SK-N-MC (cell line): ENCODE results near the gene ITPKB.

ENCODE experiments used
- DNase-seq: peaks from one replicate; pipeline ENCODE4 v3.0.0-alpha.2; 2011; ENCODE audit warnings: low read depth, low spot score
- H3K27ac ChIP-seq: fragments of 200-600 bp; sonication (generic); 2 replicates; pipeline ENCODE4 v1.5.1; 2016; ENCODE audit warnings: mixed run types
- H3K36me3 ChIP-seq: fragments of 200-600 bp; sonication (generic); 2 replicates; pipeline ENCODE4 v1.6.1; 2017; ENCODE audit warnings: antibody characterized with exemption, low read length, mixed read lengths; ENCODE audit not compliant: insufficient read depth
- H3K4me3 ChIP-seq: fragments of 200-600 bp; sonication (generic); 2 replicates; pipeline ENCODE4 v1.5.1; 2016
- H3K9ac ChIP-seq: fragments of 200-600 bp; sonication (generic); 2 replicates; pipeline ENCODE4 v1.8.0; 2017; ENCODE audit warnings: mixed run types, mixed read lengths; ENCODE audit not compliant: insufficient read length
- H3K9me3 ChIP-seq: fragments of 200-600 bp; sonication (generic); 2 replicates; pipeline ENCODE4 v1.6.1; 2017; ENCODE audit warnings: low read depth, mild to moderate bottlenecking, antibody characterized with exemption, low read length, moderate library complexity, mixed read lengths
- EZH2 ChIP-seq: fragments of 200-600 bp; sonication (generic); IDR thresholded peaks from one replicate; pipeline ENCODE4 v1.6.1; 2017; ENCODE audit warnings: antibody characterized with exemption
- FOXP2 ChIP-seq: optimal IDR thresholded peaks from 2 replicates; pipeline ENCODE3; 2011; ENCODE audit warnings: mild to moderate bottlenecking, moderate library complexity; ENCODE audit not compliant: insufficient read depth; ENCODE audit errors: extremely low read length, control extremely low read depth
- POLR2AphosphoS5 ChIP-seq: IDR thresholded peaks from 2 replicates; pipeline ENCODE4 v1.6.1; 2012; ENCODE audit warnings: mild to moderate bottlenecking, low read depth, low read length, borderline replicate concordance

ITPKB gene

GRCh38 chr1:226661965-226662364 lies 77.1 kb downstream of the ITPKB start:
- Histone ChIP-seq H3K27ac (0 out of 2 replicates have a peak overlapping the region, but pooled peaks have one; percentile 49), H3K9ac (no peak overlapping the region)

GRCh38 chr1:226661271-226661670 lies 77.8 kb downstream of the ITPKB start:
- H3K27ac ChIP-seq: no peak overlapping the region

More at GRCh38 chr1:226661965-226662364, 77.1 kb downstream of the ITPKB start:
- TF ChIP-seq FOXP2: no peak
- no peak for TF ChIP-seq EZH2
- no peak for TF ChIP-seq POLR2AphosphoS5
- no peak overlapping the region for H3K4me3 ChIP-seq
- H3K9me3 ChIP-seq: no peaks in the 10 kb centered on the region
- DNase-seq: no peak
- no peaks in the 10 kb centered on the region for H3K36me3 ChIP-seq

GRCh38 chr1:226660410-226661182 lies 78.5 kb downstream of the ITPKB start:
- DNase-seq: no peak
- Histone ChIP-seq H3K4me3 (no peak overlapping the region), H3K9me3 (no peaks in the 10 kb centered on the region), H3K27ac (no peak overlapping the region), H3K9ac (no peak overlapping the region), H3K36me3 (no peaks in the 10 kb centered on the region)
- TF ChIP-seq FOXP2 (no peak), EZH2 (no peak), POLR2AphosphoS5 (no peak)

More at GRCh38 chr1:226661271-226661670, 77.8 kb downstream of the ITPKB start:
- H3K4me3 ChIP-seq: no peak overlapping the region
- DNase-seq: no peak
- H3K9ac ChIP-seq: no peak overlapping the region
- TF ChIP-seq FOXP2 (no peak), POLR2AphosphoS5 (no peak), EZH2 (no peak)
- no peaks in the 10 kb centered on the region for H3K9me3 ChIP-seq
- H3K36me3 ChIP-seq: no peaks in the 10 kb centered on the region

GRCh38 chr1:226659641-226660040 lies 79.4 kb downstream of the ITPKB start:
- DNase-seq: no peak
- Histone ChIP-seq H3K36me3 (no peaks in the 10 kb centered on the region), H3K27ac (no peak overlapping the region), H3K9ac (no peak overlapping the region), H3K9me3 (no peaks in the 10 kb centered on the region), H3K4me3 (no peak overlapping the region)
- TF ChIP-seq EZH2 (no peak), POLR2AphosphoS5 (no peak), FOXP2 (no peak)

GRCh38 chr1:226659136-226659535 lies 79.9 kb downstream of the ITPKB start:
- Histone ChIP-seq H3K9ac (no peak overlapping the region), H3K27ac (no peak overlapping the region), H3K9me3 (no peaks in the 10 kb centered on the region), H3K36me3 (no peaks in the 10 kb centered on the region), H3K4me3 (no peak overlapping the region)
- DNase-seq: no peak
- no peak for TF ChIP-seq POLR2AphosphoS5
- no peak for TF ChIP-seq EZH2
- TF ChIP-seq FOXP2: no peak

- no peak for DNase-seq
- Histone ChIP-seq H3K9ac (no peak overlapping the region), H3K27ac (no peak overlapping the region), H3K9me3 (no peaks in the 10 kb centered on the region), H3K36me3 (no peaks in the 10 kb centered on the region), H3K4me3 (no peak overlapping the region)
- TF ChIP-seq FOXP2 (no peak), EZH2 (no peak), POLR2AphosphoS5 (no peak)
Measured at GRCh38 chr1:226658546-226659125, 80.4 kb downstream of the ITPKB start.

- Histone ChIP-seq H3K27ac (no peak overlapping the region), H3K9me3 (no peaks in the 10 kb centered on the region), H3K36me3 (no peaks in the 10 kb centered on the region), H3K4me3 (no peak overlapping the region), H3K9ac (no peak overlapping the region)
- DNase-seq: no peak
- TF ChIP-seq EZH2: no peak
- no peak for TF ChIP-seq FOXP2
- TF ChIP-seq POLR2AphosphoS5: no peak
Measured at GRCh38 chr1:226657895-226658545, 81.1 kb downstream of the ITPKB start.

- H3K9me3 ChIP-seq: no peaks in the 10 kb centered on the region
- H3K4me3 ChIP-seq: no peak overlapping the region
- no peaks in the 10 kb centered on the region for H3K36me3 ChIP-seq
- TF ChIP-seq POLR2AphosphoS5 (no peak), FOXP2 (no peak), EZH2 (no peak)
- peak overlapping the region; percentile 55; the same call in 1 of the 2 replicates for H3K27ac ChIP-seq
- H3K9ac ChIP-seq: no peak overlapping the region
- DNase-seq: no peak
Measured at GRCh38 chr1:226656601-226657277, 82.3 kb downstream of the ITPKB start.
